OCI-LY7 (cell line): ENCODE results near the gene NIPAL1. TPM values are rescaled to one million over a fixed set of nuclear protein-coding genes. Genes with fewer than 3 reads are reported as not detected.

Source experiments
- BruUV-seq: library from RNA; stranded (reverse); fragments of 400-500 nt; replicated peaks from 2 replicates; lab custom pipeline; 2021; lab: Mats Ljungman, UMichigan
- CTCF ChIA-PET: fragments of 300-600 bp; sonication (Branson Sonifier 250); formaldehyde crosslinking; loops from one replicate; lab custom pipeline; 2022; ENCODE audit warnings: antibody characterized with exemption; ENCODE audit not compliant: unreplicated experiment; lab: Charles Lee
- POLR2A ChIA-PET: fragments of 300-600 bp; sonication (Branson Sonifier 250); formaldehyde crosslinking; loops from one replicate; lab custom pipeline; 2022; ENCODE audit warnings: antibody characterized with exemption; lab: Charles Lee
- DNase-seq: peaks from one replicate; pipeline ENCODE4 v3.0.0-alpha.2; 2015; ENCODE audit warnings: low spot score
- H2AFZ ChIP-seq: fragments of 200-600 bp; sonication (generic), shearing (Covaris generic); 2 replicates; pipeline ENCODE4 v1.6.1; 2014; ENCODE audit warnings: mild to moderate bottlenecking, antibody characterized with exemption, low read length, moderate library complexity
- H3K27ac ChIP-seq: fragments of 200-600 bp; sonication (generic); 2 replicates; pipeline ENCODE4 v1.5.1; 2014; ENCODE audit warnings: mixed run types, low read depth, mild to moderate bottlenecking, moderate library complexity, low read length, inconsistent platforms; ENCODE audit not compliant: poor library complexity, severe bottlenecking
- H3K36me3 ChIP-seq: fragments of 200-600 bp; sonication (generic); 2 replicates; pipeline ENCODE4 v1.6.1; 2014; ENCODE audit warnings: mild to moderate bottlenecking, antibody characterized with exemption, low read length, moderate library complexity, mixed read lengths; ENCODE audit not compliant: insufficient read depth
- H3K4me1 ChIP-seq: fragments of 200-600 bp; sonication (generic); 2 replicates; pipeline ENCODE4 v1.5.1; 2014; ENCODE audit warnings: mild to moderate bottlenecking, low read length; ENCODE audit not compliant: insufficient read depth, poor library complexity, severe bottlenecking
- H3K4me2 ChIP-seq: fragments of 200-600 bp; sonication (generic); 2 replicates; pipeline ENCODE4 v1.6.1; 2014; ENCODE audit warnings: mild to moderate bottlenecking, low read length
- H3K4me3 ChIP-seq: fragments of 200-600 bp; sonication (generic); 2 replicates; pipeline ENCODE4 v1.5.1; 2014; ENCODE audit warnings: mild to moderate bottlenecking, low read depth, low read length; ENCODE audit not compliant: poor library complexity, severe bottlenecking
- H3K79me2 ChIP-seq: fragments of 200-600 bp; sonication (generic); 2 replicates; pipeline ENCODE4 v1.6.1; 2016; ENCODE audit warnings: low read depth, mild to moderate bottlenecking, low read length, moderate library complexity, mixed read lengths; ENCODE audit not compliant: insufficient read depth
- H3K9me2 ChIP-seq: fragments of 200-600 bp; sonication (generic); 2 replicates; pipeline ENCODE4 v1.6.1; 2016; ENCODE audit warnings: mild to moderate bottlenecking, low read length, mixed read lengths; ENCODE audit not compliant: insufficient read depth
- H3K9me3 ChIP-seq: fragments of 200-600 bp; sonication (generic); 2 replicates; pipeline ENCODE4 v1.6.1; 2014; ENCODE audit warnings: mild to moderate bottlenecking, mixed run types, low read length, mixed read lengths
- H4K20me1 ChIP-seq: fragments of 200-600 bp; sonication (generic); 2 replicates; pipeline ENCODE4 v1.6.1; 2014; ENCODE audit warnings: mild to moderate bottlenecking, antibody characterized with exemption, low read length, moderate library complexity, mixed read lengths; ENCODE audit not compliant: insufficient read depth
- CTCF ChIP-seq: fragments of 200-600 bp; sonication (generic); conservative IDR thresholded peaks from 2 replicates; pipeline ENCODE4 v1.5.1; 2014; ENCODE audit warnings: mild to moderate bottlenecking, antibody characterized with exemption, low read length, moderate library complexity, mixed read lengths
- EZH2phosphoT487 ChIP-seq: fragments of 200-600 bp; sonication (generic); IDR thresholded peaks from 2 replicates; pipeline ENCODE4 v1.6.1; 2018; ENCODE audit warnings: low read depth, borderline replicate concordance, mild to moderate bottlenecking, mixed run types, antibody characterized with exemption, low read length, moderate library complexity, mixed read lengths
- intact Hi-C: fragments of 100-400 bp; cut with micrococcal nuclease; formaldehyde crosslinking; loops from one replicate; pipeline ENCODE4 v1.10.0; 2022; ENCODE audit not compliant: unreplicated experiment
- total RNA-seq, 2 experiments: library from RNA; depleted of rRNA in 1 of 2; stranded (reverse); fragments of >200 nt in 1 of 2; shearing (Covaris generic) in 1 of 2; gene quantifications; 2 replicates each; pipeline ENCODE4 v1.2.3, GENCODE V29; 2014 to 2022

The NIPAL1 gene
- total RNA-seq, 2 experiments from 2014 or later: 0.28 to 1.9 TPM

DNA sequence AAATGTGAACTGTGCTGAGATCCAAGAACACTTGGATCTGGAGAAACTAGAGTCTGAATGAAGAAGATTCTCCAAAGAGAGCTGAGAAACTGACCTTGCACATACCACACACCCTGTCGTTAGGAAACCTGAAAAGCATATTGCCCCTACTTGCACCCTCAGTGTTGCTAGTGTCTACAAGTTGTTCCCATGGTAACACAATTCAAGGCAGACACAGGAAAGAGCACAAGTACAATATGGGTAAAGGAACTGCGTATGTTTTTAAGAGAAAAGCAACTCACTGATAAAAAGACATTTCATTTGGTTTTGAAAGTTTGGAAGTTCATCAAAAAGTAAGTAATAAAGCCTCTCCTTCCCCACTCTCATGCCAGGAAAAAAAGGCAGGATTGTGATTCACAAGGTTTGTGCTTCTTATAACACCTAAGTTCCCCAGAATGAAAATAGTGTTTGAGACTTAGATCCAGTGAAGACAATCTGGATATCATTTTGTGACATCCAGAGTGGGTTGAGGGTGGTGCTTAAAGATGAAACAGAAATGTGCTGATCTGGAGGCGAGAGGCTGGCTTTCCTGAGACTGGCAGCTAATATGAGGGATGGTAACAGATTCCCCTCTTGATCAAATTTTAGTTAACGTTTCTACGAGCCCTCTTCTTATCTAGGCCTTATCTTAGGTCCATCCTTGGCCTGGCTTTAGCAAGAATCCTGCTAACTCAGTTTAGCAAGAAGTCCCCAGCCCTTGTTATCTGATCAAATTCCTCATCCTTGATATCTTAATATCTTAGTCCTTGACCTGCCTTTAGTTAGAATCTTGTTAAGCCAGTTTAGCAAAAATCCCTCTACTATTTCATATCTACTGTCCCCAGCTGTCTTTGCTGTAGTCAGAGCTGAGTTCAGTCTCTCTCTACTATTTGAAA is 42.3 kb downstream of the NIPAL1 start:
- POLR2A ChIA-PET: interaction anchor here (0.6 to 1.2 kb wide), 7 partner anchors 8 to 687 kb away, joined by 3 to 5 read pairs (median 4); partner anchors contain the start of gene SLAIN2
- no peaks in the 10 kb centered on the region for H3K36me3 ChIP-seq
- no peaks in the 10 kb centered on the region for H3K79me2 ChIP-seq
- no peak overlapping the region for H3K27ac ChIP-seq
- H4K20me1 ChIP-seq: no peaks in the 10 kb centered on the region
- DNase-seq: no peak
- H3K9me2 ChIP-seq: no peaks in the 10 kb centered on the region
- H3K4me3 ChIP-seq: no peak overlapping the region
- no peaks in the 10 kb centered on the region for H3K4me1 ChIP-seq
- H3K4me2 ChIP-seq: no peak overlapping the region
- H2AFZ ChIP-seq: no peak overlapping the region
- BruUV-seq: no TSS peak
- intact Hi-C loops: no loop called here
- TF ChIP-seq CTCF (no peak), EZH2phosphoT487 (no peak)
- H3K9me3 ChIP-seq: no peaks in the 10 kb centered on the region
- CTCF ChIA-PET: no interaction called here

DNA sequence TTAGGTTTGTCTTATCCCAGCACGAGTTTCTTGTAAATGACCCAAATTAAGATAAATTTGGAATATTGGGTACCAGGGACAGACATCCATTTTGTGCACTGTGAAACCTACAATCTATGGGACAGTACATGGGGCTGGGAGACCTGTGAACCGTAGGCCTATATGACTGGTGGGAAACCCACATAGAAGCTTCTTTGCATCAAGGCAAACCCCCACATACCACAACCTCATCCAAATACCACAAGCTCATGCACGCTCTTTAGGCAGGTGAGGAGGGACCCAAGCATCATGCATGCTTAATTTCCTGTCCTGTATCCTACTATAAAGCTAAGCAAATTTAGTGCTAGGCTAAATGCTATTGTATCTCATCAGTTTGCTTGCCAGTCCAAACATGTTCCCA is 47.8 kb downstream of the NIPAL1 start:
- Histone ChIP-seq H3K27ac (no peak overlapping the region), H3K4me1 (no peaks in the 10 kb centered on the region), H3K4me2 (no peak overlapping the region), H2AFZ (no peak overlapping the region), H3K9me3 (no peaks in the 10 kb centered on the region), H3K36me3 (no peaks in the 10 kb centered on the region), H4K20me1 (no peaks in the 10 kb centered on the region), H3K9me2 (no peaks in the 10 kb centered on the region), H3K4me3 (no peak overlapping the region), H3K79me2 (no peaks in the 10 kb centered on the region)
- TF ChIP-seq EZH2phosphoT487 (no peak), CTCF (no peak)
- BruUV-seq: no TSS peak
- DNase-seq: no peak
- POLR2A ChIA-PET: interaction anchor here (0.9 kb wide), 1 partner anchor 15 kb away, joined by 3 read pairs; no protein-coding TSS in a partner anchor
- intact Hi-C loops: no loop called here
- CTCF ChIA-PET: no interaction called here
